ENCODE data around the gene HLA-E.

Gene HLA-E

GRCh38 chr6:30459145-30459544 lies 30.2 kb upstream of the HLA-E start:
- Mint-ChIP-seq H3K9me3 (peaks cover 8% of the 10 kb centered on the region), H3K4me1 (no peaks in the 10 kb centered on the region), H3K4me3 (no peak overlapping the region), H3K27me3 (ENCODE audit: low read depth, poor library complexity) (peaks cover 93% of the 10 kb centered on the region), H3K27ac (no peak overlapping the region), H3K36me3 (ENCODE audit: low read depth) (no peaks in the 10 kb centered on the region)
- DNase-seq = no peak
- no peak for TF ChIP-seq CTCF (IDR thresholded peaks at IDR 0.05)

- Mint-ChIP-seq H3K27me3 (ENCODE audit: low read depth, poor library complexity) (peaks cover 97% of the 10 kb centered on the region), H3K9me3 (peaks cover 8% of the 10 kb centered on the region), H3K27ac (no peak overlapping the region), H3K4me3 (no peak overlapping the region), H3K36me3 (ENCODE audit: low read depth) (no peaks in the 10 kb centered on the region), H3K4me1 (no peaks in the 10 kb centered on the region)
- TF ChIP-seq CTCF (IDR thresholded peaks at IDR 0.05) = no peak
- no peak for DNase-seq
Measured at GRCh38 chr6:30461055-30461454, 28.3 kb upstream of the HLA-E start.

DNA sequence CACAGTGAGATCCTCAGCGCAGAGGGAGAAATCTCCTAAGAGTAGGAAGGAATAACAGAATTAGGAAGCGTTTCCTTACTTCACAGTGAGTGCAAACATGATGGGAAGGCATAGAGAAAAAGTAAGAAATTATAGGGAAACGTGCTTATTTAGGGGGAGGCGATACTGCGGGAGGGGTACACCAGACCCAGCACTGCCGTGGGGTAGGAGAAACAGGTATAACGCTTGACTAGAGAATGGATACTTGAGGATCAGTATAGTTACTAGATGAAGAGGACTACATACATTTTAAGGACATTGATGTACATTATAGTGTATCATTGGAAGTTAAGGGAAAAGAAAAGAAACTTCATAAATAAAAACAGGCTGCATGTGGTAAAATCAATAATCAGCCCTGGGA lies 26.8 kb upstream of the HLA-E start:
- TF ChIP-seq CTCF (IDR thresholded peaks at IDR 0.05) = no peak
- Mint-ChIP-seq H3K9me3 (peaks cover 8% of the 10 kb centered on the region), H3K36me3 (ENCODE audit: low read depth) (no peaks in the 10 kb centered on the region), H3K4me1 (peaks cover 10% of the 10 kb centered on the region), H3K4me3 (no peak overlapping the region), H3K27me3 (ENCODE audit: low read depth, poor library complexity) (peaks cover 99% of the 10 kb centered on the region), H3K27ac (no peak overlapping the region)
- DNase-seq = no peak

- H3K4me3 Mint-ChIP-seq = no peak overlapping the region
Measured at GRCh38 chr6:30463242-30463641, 26.1 kb upstream of the HLA-E start.

DNA sequence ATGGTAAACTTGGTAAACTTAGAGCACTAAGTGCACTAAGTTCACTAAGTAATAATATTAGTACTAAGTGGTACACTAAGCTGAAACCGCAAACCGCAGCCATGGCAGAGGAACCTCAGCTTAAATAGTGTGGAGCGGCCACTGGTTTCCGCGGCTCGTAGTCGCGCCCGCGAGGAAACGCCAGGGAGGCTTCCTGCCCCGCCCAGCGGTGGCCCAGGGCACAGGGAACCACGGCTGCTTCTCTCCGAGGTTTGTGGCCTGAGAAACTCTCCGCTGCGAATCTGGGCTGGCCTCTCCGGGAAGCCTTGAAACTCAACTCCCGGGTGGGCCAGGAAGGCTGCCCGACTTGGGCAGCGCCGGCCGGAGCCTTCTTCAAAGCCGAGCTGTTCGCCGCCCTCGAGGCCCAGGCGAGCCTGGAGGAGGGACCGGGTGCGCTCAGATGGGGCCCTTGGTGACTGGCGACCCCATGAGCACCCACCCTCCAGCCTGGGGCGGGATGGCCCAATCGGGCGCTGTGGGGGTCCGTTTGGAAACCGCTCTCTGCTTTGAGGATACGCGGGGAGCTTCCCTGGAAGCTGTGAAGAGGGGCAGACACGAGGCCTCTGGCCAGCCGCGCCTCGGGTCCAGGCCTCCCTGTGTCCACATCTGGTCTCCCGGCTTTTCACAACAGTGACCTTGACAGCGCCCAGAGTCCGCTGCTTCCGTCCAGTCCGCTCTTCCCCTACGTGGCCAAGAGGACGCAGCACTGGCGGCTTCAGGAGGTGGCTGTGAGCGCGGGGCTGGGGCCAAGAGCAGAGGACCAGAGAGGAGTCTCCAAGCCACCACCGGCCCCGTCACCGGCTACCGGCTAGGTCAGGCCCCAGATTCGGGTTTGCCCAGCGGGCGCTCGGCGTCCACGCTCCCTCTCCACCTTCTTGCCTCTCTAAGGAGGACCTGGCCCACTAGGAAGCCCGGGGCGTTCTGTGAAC lies 25.4 kb upstream of the HLA-E start:
- Mint-ChIP-seq H3K4me1 (peaks cover 10% of the 10 kb centered on the region), H3K9me3 (peaks cover 5% of the 10 kb centered on the region), H3K27ac (no peak overlapping the region), H3K36me3 (ENCODE audit: low read depth) (no peaks in the 10 kb centered on the region), H3K4me3 (no peak overlapping the region), H3K27me3 (ENCODE audit: low read depth, poor library complexity) (peaks cover 97% of the 10 kb centered on the region)
- no peak for TF ChIP-seq CTCF (IDR thresholded peaks at IDR 0.05)
- DNase-seq = peak; percentile 9

More at GRCh38 chr6:30463242-30463641, 26.1 kb upstream of the HLA-E start:
- Mint-ChIP-seq H3K27ac (no peak overlapping the region), H3K9me3 (peaks cover 8% of the 10 kb centered on the region), H3K36me3 (ENCODE audit: low read depth) (no peaks in the 10 kb centered on the region), H3K4me1 (peaks cover 10% of the 10 kb centered on the region), H3K27me3 (ENCODE audit: low read depth, poor library complexity) (peaks cover 99% of the 10 kb centered on the region)
- TF ChIP-seq CTCF (IDR thresholded peaks at IDR 0.05) = no peak
- DNase-seq = no peak
